NCI-H446 treated with DMSO at 0.1 percent for 48 hours (cell line): ENCODE results near the gene AXIN1.

ENCODE experiments used
- DNase-seq: peaks from one replicate; lab custom pipeline; 2025; lab: John Stamatoyannopoulos, UW

Gene AXIN1

GRCh38 chr16:240559-240958 is 112.0 kb downstream of the AXIN1 start:
- no peak for DNase-seq

GRCh38 chr16:239948-240277 is 112.6 kb downstream of the AXIN1 start:
- DNase-seq: no peak
